NCI-H226 (cell line): ENCODE results near the gene ORC6.
"Not testable (repeated sequence)": the region's sequence is repeated elsewhere in the genome, so short reads cannot be mapped to it uniquely, and the experiment has no call there.

Experiments
- DNase-seq: peaks from one replicate; pipeline ENCODE4 v3.0.0-alpha.2; 2015

ORC6 gene, protein sequence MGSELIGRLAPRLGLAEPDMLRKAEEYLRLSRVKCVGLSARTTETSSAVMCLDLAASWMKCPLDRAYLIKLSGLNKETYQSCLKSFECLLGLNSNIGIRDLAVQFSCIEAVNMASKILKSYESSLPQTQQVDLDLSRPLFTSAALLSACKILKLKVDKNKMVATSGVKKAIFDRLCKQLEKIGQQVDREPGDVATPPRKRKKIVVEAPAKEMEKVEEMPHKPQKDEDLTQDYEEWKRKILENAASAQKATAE

DNA sequence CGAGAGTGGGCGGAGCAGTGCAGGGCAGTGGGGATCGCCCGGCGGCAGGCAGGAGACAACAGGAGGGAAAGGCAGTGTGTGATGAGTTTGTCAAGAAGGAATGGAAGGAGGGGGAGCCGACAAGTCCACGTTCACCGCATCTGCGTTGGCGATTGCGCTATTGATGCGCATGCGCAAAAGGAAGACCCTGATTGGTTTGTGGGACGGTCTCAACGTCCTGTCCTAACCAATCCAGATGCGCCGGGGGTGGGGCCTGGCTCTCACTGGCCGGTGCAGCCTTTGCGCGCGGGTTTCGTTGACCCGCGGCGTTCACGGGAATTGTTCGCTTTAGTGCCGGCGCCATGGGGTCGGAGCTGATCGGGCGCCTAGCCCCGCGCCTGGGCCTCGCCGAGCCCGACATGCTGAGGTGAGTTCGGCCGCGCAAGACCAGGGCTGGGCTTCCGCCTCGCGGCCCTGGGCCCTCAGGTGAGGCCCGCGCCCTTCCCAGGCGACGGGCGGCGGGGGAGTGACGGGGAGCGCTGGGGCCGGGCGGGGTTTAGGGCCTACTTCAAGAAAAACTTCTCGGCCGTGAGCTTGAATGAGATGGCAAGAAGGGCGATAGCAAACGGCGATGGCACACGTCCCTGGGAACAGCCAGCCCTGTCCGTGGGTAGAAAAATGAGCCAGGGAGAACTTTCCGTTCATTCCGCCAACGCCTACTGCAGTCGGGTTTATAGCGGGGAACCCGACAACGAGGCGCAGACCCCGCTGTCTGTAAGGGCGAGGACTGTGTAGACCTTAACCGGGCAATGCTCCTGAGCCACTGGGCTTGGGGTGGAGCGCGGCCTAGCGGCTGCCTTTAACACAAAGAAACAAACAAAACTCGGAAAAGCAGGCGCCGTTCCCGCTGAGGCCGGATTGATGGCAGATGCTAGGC is at the start of gene ORC6:
Gene ORC6, plus strand, starts transcription at position 295 of the 916 bp plus-strand sequence. Its CDS starts 47 bp downstream, at position 342.
- peak; percentile 91 for DNase-seq

DNA sequence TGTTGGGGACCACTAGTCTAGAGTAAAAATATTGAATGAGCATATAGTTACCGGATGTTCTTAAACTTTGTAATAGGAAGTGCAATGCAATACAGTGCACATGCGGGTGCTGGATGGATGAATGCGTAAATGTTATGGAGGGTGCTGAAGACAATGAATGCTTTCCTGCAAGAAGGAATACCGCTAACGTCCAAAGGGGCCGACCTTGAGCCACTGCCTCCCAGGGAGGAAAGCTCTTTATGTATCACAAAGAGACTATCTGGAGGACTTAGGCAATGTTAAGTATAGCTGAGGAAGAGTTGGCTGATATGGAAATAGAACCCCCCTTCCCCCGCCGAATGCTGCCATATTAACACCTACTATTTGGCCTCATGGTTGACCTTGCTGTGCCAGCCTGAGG is 40.8 kb upstream of the ORC6 start:
- DNase-seq: no peak

DNA sequence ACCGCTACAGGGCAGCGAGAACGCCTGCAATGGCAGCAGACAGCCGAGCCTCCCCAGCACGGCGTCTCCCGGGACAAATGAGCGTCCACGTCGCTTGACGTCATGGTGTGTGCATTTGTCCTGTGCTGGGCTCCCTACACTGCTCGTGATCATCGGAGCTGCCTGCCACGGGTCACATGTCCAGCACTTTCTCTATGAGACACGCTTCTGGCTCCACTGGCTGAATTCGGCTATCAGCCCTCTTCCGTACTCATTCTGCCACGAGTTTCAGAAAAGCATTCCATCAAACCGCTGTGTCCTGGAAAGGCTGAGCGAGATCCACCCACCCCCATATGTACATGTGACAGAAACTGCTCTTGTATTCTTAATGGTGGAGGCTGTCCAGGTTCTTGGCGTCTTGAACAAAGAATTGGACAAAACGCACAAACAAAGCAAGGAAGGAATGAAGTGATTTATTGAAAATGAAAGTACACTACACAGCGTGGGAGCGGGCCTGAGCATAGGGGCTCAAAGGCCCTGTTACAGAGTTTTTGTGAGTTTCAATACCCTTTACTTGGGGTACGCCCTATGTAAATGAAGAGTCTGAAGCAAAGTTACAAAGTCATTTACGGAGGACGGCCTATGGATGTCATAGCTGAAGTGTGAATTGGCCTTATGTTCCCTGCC is 39.7 kb upstream of the ORC6 start:
- no peak for DNase-seq

DNA sequence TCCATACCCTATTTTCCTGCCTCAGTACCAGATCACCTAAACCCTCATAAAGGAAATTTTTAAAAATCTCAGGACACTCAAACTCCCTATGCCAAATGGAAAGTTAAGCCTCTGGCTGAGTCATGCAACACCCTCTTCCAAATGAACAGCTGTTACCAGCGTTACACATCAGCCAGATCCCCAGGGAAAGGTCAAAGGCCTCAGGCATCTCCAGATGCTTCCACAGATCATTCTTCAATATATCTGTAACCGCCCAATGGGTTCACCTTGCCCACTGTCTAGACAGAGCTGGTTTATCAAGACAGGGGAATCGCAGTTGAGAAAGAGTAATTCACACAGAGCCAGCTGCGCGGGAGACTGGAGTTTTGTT is 39.2 kb upstream of the ORC6 start:
- no peak for DNase-seq

DNA sequence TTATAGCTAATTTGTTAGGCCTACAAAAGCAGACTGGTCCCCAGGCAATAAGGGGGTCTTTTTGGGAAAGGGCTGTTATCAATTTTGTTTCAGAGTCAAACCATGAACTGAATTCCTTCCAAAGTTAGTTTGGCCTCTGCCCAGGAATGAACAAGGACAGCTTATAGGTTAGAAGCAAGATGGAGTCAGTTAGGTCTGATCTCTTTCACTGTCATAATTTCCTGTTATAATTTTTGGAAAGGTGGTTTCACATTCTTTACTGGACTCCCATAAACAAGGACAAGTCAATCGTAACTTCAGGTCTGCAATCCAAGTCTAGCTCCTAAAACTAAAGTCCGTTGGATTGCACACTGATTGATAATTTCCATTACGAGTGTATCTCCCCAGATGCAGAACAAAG is 38.2 kb upstream of the ORC6 start:
- no peak for DNase-seq

DNA sequence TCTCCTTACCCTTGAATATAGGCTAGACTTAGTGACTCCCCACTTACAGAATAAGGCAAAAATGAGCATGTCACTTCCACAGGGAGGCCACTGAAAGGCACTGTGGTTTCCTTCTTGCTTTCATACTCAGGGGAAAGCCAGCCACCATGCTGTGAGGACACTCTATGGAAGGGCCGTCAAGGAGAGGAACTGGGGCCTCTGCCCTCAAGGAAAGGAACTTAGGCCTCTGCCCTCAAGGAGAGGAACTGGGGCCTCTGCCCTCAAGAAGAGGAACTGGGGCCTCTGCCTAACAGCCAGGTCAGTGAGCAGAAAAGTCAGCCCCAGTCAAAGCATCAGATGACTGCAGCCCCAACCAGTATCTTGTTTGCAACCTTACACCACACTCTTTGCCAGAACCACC is 30.5 kb upstream of the ORC6 start:
- DNase-seq: no peak

DNA sequence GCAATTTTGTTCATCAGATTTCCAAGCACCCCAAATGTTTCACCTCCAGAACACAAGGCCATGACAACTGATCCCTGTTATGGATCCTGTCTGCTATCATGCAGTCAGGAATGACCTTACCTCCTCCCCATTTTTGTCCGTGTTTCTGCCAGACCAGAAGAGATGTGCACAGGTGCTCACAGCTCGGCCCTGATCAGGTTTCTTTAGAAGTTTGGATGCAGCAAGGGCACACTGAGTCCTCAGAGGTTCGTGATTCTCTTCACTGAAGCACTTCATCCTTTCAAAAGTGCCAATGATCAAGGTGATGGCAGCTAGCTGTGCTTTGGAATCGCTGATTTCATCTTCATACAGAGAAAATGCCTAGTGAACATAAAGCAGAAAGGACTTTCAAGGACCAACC is 27.3 kb upstream of the ORC6 start:
- DNase-seq: no peak

DNA sequence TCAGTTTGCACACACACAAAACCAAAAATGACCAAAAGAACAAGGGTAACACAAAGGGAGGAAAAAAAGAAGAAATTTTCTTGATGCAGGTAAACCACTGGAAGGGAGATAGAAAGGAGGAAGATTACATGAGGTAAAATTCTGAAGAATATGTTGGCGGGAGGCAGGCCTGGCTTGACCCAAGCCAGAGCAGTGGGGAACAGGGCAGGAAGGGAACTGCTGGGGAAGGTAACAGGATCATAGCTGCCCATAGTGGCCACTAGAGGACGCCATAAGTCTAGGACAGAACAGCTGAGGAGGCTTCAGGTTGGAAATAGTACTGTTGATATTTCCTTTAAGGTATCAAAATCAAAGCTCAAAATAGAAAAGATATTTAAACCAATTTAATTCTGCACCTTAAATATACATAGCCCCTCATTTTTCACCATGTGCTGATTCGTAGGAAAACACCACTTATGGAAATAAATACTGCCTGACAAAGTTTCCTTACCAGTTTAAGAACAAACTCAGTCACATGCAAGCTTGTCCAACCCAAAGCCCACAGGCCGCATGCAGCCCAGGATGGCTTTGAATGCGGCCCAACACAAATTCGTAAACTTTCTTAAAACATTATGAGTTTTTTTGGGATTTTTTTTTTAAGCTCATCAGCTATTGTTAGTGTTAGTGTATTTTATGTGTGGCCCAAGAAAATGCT is 16.0 kb upstream of the ORC6 start:
- DNase-seq: peak; percentile 29

DNA sequence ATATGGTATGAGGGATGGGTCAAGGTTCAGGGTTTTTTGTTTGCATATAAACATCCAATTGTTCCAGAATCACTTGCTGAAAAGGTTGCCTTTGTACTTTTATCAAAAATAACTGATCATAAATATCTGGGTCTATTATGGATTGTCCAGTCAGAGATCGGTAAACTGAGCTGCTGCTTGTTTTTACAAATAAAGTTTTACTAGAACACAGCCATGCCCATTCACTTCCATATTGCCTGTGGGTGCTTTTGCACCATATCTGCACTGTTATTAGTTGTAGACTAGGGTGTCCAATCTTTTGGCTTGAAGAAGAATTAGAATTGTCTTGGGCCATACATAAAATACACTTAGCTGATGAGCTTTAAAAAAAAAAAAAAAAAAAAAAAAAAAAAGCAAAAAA is 11.5 kb upstream of the ORC6 start:
- DNase-seq: not testable (repeated sequence)

DNA sequence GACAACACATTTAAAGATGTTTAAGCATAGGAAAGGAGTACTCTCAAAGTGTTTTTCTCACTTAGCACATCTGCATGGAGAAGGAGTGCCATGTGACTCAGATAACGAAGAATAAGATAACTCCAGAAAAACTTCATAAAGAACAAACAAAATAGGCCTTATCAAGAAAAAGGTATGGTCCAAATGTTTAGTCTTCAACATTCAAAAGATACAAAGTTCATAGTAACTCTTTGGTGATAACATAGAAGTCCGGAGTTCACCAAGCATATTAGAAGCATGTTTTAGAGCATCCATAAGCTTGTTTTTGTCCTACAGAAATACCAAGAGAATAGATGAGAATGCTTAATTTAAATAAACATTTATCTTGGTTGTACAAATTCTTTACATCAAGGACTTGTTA is 7.6 kb upstream of the ORC6 start:
- DNase-seq: not testable (repeated sequence)

DNA sequence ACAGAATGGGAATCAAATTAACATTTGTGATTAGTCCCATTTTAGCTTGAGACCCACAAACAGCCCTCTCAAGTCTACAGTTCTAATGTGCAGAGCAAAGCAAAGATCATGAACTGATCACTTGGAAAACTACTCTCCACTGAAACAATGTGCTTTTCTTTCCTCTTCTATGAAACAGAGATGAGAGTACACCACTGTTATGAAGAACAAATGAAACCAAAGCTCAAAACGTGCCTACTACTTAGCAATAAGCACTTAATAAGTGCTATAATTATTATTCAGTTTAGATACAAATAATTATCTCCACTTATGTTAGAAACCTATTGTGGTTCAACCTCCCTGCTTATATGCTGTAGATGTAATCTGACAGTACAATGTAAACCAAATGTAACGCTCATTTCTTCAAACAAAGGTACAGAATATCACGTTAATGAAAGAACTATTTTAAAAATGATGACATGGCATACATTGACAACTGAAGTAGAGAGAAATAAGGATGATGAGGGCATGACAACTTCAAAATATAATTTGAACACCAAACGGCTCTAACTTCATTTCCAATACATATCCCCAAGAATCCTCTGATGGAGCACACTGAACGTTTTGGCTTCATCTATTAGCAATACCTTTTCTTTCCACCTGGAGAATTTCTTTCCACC is 2.5 kb upstream of the ORC6 start:
- no peak for DNase-seq

DNA sequence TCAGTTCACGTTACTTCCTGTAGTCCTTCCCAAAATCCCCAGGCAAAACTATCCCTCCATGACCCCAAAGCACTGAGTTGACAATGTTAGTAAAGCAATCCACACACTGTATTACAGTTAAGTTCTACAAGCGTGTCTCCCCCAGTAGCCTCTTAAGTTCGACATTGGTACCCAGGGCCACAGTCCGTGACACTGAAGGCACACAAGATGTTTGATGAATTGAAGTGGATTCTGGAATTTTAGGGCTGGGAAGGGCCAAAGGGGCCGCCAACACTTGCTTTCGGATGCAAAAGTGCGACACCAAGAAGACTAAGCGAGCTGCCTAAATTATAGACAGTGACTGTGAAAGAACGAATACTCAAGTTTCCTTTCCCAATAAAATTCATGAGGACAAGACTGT is 2.0 kb upstream of the ORC6 start:
- DNase-seq: no peak

DNA sequence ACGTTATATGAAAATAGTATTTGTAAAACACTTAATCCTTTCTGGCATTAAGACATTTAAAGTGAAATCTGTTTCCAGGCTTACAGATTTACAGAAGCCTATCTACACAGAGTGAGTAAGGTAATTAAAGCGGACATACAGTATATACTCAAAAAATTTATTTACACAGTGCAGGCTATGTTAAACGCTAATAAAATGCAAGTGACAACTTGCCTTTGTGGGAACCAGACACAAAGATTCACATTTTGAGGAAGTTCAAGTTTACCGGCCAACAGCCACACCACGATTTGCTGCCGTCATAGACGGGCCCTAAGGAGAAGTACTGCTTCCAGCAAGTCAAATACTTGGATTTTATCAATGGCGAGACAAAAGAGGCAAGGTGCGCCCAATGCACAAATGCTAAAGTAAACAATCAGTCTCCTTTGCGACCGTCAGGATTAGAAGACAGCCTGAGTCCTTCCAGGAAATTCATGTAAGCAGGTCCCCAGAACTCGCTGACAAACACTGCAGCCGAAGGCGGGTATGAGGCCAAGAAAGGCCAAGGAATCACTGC is 1.3 kb upstream of the ORC6 start:
- DNase-seq: no peak

DNA sequence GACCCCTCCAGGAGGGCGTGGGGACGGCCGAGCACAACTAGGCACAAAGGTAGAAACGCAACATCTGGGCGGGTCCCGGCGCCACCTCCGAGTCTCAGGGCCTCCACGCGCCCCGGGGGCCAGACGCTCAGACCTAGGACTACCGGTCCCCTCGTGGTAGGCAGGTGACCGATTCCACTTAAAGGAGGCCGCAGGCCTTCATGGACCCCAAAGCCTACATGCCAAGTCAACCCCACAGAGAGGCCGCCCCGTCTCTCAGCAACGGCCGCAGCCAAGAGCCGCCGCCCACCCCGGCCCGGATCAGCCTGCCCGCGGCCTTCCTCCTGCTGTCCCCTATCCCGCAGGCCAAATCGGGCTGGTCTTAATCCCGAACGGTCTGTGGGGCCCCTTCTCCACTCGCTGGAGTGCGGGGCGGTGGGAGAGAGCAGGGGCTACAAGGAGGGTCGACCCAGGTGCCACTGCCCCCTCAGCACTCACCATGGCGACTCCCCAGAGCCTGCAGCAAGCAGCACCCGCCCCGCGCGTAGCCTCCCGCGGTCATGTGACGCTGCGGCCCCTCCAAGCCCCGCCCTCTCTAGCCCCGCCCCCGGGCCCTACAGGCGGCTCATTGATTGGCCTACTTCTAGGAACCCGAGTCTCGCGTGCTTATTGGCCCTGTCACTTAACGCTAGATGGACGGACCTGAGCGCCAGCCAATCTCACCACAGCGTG is 650 bp upstream of the ORC6 start, which contains the start of gene VPS35:
Gene VPS35, minus strand, starts transcription at position 525 of the 711 bp plus-strand sequence. Its CDS starts 45 bp downstream, at position 480.
- DNase-seq: peak; percentile 94

DNA sequence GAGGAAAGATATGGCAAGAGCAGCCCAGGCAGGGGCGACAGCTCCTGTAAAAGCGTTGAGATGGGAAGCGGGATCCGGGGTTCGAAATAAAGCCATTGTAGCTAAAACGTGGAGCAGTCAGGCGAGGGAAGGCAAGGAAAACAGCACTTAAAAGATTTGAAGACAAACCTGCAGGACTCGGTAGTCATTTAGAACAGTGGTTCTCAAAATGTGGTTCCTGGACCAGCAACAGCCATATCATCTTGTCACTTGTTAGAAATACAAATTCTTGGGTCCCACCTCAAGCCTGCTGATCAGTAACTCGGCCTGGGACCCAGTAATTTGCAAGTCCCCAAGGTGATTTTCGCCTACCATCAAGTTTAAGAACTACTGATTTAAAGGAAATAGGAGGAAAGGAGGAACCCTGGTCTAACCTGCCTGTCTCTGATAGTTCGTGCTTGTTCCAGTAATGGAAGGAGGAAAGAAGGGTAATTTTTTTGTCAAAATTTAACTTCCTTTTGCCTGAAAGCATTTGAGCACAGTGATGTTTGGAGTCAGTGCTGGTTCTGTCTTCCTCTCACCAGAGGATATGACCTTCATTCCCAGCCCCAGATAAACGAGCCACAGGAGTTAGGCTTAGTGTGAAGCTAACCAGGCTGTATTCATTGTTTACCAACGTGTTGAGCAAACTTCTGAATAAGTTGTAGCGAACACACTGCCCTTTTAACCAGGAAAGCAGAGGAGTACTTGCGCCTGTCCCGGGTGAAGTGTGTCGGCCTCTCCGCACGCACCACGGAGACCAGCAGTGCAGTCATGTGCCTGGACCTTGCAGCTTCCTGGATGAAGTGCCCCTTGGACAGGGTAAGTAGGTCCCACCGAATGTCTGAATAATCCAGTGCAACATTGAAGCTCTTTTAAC is 1.1 kb downstream of the ORC6 start:
- DNase-seq: no peak

DNA sequence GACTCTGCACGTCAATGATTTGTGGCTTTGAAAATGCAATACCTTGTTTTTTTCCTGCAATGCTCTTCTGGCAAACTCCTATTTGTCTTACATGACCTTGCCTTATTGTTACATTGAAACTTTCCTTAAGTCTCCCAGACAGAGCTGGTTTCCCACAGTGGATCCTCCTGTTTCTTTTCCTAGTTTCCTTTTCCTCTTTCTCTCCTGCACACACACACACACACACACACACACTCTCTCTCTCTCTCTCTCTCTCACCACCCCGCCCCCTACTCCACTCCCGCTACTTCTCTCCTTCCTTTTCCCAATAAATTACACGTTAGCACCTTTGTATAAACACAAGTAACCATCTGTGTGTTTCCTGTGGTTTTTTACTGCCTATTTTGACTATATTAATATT is 2.3 kb downstream of the ORC6 start:
- no peak for DNase-seq

DNA sequence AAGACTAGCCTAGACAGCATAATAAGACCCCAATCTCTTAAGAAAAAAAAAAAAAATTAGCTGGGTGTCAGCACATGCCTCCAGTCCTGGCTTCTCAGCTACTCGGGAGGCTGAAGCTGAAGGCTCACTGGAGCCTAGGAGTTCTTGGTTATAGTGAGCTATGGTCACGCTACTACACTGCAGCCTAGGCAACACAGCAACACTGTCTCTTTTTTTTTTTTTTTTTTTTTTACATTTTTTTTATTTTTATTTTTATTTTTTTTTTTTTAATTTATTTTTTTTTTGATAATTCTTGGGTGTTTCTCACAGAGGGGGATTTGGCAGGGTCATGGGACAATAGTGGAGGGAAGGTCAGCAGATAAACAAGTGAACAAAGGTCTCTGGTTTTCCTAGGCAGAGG is 4.1 kb downstream of the ORC6 start:
- DNase-seq: no peak

DNA sequence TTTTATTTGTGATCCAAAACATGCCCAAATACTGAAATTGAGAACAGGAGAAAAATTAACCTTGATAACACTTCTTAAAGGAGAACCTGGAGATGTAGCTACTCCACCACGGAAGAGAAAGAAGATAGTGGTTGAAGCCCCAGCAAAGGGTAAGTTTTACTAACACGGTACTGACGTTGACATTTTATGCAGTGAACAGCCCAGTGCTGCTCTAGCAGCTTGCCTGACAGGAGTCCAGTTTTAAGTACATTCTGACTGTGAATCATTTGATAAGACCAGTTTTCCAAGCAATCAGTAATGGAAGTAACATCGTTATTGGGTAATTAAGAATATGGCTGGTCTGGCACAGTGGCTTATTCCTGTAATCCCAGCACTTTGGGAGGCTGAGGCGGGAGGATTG is 6.5 kb downstream of the ORC6 start:
- DNase-seq: no peak

DNA sequence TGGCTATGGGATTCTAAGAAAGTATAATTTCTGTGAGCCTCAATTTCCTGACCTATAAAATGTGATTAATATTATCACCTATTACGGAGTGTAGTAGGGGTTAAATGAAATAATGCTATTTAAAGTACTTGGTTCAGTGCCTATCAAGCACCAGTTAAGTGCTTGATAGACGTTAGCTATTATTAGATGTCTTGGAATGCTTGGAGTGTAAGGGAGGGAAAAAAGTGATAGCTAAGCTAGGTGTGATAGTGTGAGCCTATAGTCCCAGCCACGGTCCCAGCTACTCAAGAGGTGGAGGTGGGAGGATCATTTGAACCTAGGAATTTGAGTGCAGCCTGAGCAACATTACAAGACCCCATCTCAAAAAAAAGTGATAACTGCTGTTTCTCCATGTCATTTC is 7.5 kb downstream of the ORC6 start:
- DNase-seq: no peak

DNA sequence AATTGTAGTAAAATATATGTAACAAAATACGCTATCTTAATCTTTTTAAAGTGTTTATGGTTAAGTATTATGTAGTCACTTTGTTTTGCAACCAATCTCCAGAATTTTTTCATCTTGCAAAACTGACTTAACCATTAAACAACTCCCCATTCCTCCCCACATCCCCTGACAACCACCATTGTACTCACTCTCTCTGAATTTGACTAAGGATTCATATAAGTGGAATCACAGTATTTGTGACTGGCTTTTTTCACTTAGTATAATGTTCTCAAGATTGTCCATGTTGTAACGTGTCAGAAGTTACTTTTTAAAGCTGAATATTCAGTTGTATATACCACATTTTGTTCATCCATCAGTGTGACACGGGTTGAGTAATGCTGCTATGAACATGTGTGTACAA is 10.6 kb downstream of the ORC6 start:
- no peak for DNase-seq

DNA sequence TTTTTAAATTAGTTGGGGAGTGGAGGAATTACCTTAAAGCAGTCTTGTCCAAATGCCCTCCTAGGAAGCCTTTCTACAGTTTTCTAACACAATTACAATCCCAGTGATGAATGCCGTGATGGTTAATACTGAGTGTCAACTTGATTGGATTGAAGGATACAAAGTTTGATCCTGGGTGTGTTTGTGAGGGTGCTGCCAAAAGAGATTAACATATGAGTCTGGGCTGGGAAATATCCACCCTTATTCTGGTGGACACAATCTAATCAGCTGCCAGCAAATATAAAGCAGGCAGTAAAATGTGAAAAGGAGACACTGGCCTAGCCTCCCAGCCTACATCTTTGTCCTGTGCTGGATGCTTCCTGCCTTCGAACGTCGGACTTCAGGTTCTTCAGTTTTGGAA is 12.2 kb downstream of the ORC6 start:
- no peak for DNase-seq
